Transverse colon (tissue), 4 donors: ENCODE results near the gene EML4.

Experiments used
- CTCF ChIP-seq, 5 experiments: fragments of 200-600 bp in 3 of 5; fragments of 450-650 bp in 2 of 5; sonication (generic) in 3 of 5; IDR thresholded peaks; 1 replicate in 2 of 5; 2 replicates in 3 of 5; pipeline ENCODE4 v1.5.1; 2016 to 2017; ENCODE audit warnings: antibody characterized with exemption in 5 of 5, inconsistent platforms in 3 of 5, mild to moderate bottlenecking in 2 of 5, moderate library complexity in 1 of 5
- EP300 ChIP-seq: sonication (generic); formaldehyde crosslinking; IDR thresholded peaks from one replicate; pipeline ENCODE4 v1.6.1; 2017; ENCODE audit warnings: antibody characterized with exemption, low read depth
- POLR2A ChIP-seq: fragments of 450-650 bp; IDR thresholded peaks from one replicate; pipeline ENCODE4 v1.6.1; 2016; ENCODE audit warnings: antibody characterized with exemption, mild to moderate bottlenecking, moderate library complexity
- POLR2AphosphoS5 ChIP-seq, 3 donors: sonication (generic); formaldehyde crosslinking; IDR thresholded peaks; one replicate each; pipeline ENCODE4 v1.6.1; 2016; ENCODE audit warnings: antibody characterized with exemption in 3 of 3

DNA sequence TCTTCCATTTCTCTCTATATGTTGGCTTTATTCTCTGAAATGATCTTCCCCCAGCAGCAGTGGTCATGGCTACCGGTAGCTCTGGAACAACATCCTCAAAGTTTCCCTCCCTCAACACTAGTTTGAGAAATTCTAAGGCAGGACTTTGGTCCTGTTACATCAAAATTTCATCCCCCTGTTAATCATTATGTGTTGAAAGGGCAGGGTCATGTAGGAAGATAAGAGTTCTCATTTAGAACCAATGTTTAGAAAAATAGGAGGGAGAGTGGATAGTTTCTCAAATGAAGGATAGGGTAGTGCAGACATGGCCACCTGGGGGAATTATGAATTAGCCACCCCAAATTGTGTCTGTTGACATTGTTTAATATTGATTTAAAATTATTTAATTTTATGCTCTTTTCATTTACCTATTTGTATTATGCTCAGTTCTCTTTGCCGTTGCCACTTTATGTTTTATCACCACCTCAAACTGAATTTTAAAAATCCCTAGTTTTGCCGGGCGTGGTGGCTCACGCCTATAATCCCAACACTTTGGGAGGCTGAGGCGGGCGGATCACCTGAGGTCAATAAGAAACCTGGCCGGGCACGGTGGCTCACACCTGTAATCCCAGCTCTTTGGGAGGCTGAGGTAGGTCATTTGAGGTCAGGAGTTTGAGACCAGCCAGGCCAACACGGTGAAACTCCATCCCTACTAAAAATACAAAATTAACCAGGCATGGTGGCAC, 22.3 kb downstream of the EML4 start:
- TF ChIP-seq CTCF (IDR thresholded peaks at IDR 0.05) (no peak), EP300 (no peak), POLR2A (no peak), POLR2AphosphoS5 (IDR thresholded peaks at IDR 0.05) (no peak)
